Thyroid gland (tissue), 4 donors: ENCODE measurements around the gene MINK1. TPM values are rescaled to one million over a fixed set of nuclear protein-coding genes. Genes with fewer than 3 reads are reported as not detected.

ENCODE experiments used
- DNase-seq, 2 donors: peaks; one replicate each; pipeline ENCODE4 v3.0.0-alpha.2; 2019
- H3K27ac ChIP-seq, 3 donors: fragments of 200-600 bp; sonication (generic); 1 replicate in 2 of 3; 2 replicates in 1 of 3; pipeline ENCODE4 v1.5.1; 2016 to 2019; ENCODE audit warnings: mild to moderate bottlenecking in 1 of 3, moderate library complexity in 1 of 3
- H3K27me3 ChIP-seq: fragments of 200-600 bp; sonication (generic); one replicate; pipeline ENCODE4 v1.5.1; 2019
- H3K36me3 ChIP-seq, 2 donors: fragments of 200-600 bp; sonication (generic); one replicate each; pipeline ENCODE4 v1.5.1; 2016 to 2019
- H3K4me1 ChIP-seq, 2 donors: fragments of 200-600 bp; sonication (generic); one replicate each; pipeline ENCODE4 v1.5.1; 2017 to 2019
- H3K4me3 ChIP-seq, 3 donors: fragments of 200-600 bp; sonication (generic); replicated peaks in 1 of 3; 1 replicate in 2 of 3; 2 replicates in 1 of 3; pipeline ENCODE4 v1.5.1; 2016; ENCODE audit warnings: mild to moderate bottlenecking in 1 of 3
- H3K9me3 ChIP-seq: fragments of 200-600 bp; sonication (generic); one replicate; pipeline ENCODE4 v1.5.1; 2017
- POLR2A ChIP-seq, 2 donors: fragments of 450-650 bp; IDR thresholded peaks; one replicate each; pipeline ENCODE4 v1.6.1; 2017; ENCODE audit warnings: antibody characterized with exemption in 2 of 2, mild to moderate bottlenecking in 2 of 2, moderate library complexity in 1 of 2
- WGBS, 2 donors: methylation state at CpG; one replicate each; pipeline ENCODE4 v1.1.5; 2017; 5-methylcytosine and 5-hydroxymethylcytosine counted together
- intact Hi-C: fragments of 100-400 bp; cut with DNase I; formaldehyde crosslinking; loops from one replicate; pipeline ENCODE4 v1.15.1; 2023
- total RNA-seq, 4 donors: library from RNA; depleted of rRNA; stranded (reverse); fragments of >200 nt; gene quantifications; one replicate each; pipeline ENCODE4 v1.2.3, GENCODE V29; 2016
- TF ChIP-seq, protein P1 (sequence below), 6 experiments: fragments of 200-600 bp in 3 of 6; fragments of 450-650 bp in 3 of 6; sonication (generic) in 3 of 6; IDR thresholded peaks; one replicate each; pipeline ENCODE4 v1.5.1; 2016 to 2019; ENCODE audit warnings: antibody characterized with exemption in 6 of 6, mild to moderate bottlenecking in 2 of 6, inconsistent platforms in 1 of 6, moderate library complexity in 1 of 6

The MINK1 gene
- total RNA-seq, 4 donors from 2014 or later = 25.1 to 51.6 (median 31.2) TPM

DNA sequence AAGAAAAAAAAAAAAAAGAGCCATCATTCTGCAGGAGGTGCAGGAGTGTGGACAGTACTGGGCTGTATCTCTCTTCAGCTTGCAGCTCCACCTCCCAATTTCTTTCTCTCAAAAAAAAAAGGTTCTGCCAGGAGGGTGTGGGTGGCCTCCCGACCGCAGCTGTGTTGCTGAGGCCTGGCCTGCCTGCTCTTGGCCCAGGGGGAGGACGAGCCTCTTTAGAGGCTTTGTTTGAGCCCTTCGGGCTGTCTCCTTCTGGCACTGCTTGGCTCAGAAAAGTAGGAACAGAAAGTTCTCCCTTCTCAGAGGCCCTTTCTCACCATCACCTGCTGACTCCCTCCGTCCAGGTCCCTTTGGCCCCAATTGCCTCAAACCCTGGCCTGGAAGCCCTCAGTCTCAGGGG is 43.9 kb downstream of the MINK1 start:
- no peak overlapping the region for H3K4me3 ChIP-seq
- no peak for DNase-seq
- intact Hi-C loops = no loop called here
- no peaks in the 10 kb centered on the region for H3K27me3 ChIP-seq
- H3K4me1 ChIP-seq = no peaks in the 10 kb centered on the region
- 75 to 85% methylated on average over 5 of the region's 5 CpGs for WGBS, 2 donors
- no peaks in the 10 kb centered on the region for H3K9me3 ChIP-seq
- H3K27ac ChIP-seq = no peak overlapping the region
- H3K36me3 ChIP-seq = peaks cover 0 to 7% of the 10 kb centered on the region in 2 donors
- TF ChIP-seq, protein P1, sequence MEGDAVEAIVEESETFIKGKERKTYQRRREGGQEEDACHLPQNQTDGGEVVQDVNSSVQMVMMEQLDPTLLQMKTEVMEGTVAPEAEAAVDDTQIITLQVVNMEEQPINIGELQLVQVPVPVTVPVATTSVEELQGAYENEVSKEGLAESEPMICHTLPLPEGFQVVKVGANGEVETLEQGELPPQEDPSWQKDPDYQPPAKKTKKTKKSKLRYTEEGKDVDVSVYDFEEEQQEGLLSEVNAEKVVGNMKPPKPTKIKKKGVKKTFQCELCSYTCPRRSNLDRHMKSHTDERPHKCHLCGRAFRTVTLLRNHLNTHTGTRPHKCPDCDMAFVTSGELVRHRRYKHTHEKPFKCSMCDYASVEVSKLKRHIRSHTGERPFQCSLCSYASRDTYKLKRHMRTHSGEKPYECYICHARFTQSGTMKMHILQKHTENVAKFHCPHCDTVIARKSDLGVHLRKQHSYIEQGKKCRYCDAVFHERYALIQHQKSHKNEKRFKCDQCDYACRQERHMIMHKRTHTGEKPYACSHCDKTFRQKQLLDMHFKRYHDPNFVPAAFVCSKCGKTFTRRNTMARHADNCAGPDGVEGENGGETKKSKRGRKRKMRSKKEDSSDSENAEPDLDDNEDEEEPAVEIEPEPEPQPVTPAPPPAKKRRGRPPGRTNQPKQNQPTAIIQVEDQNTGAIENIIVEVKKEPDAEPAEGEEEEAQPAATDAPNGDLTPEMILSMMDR (IDR thresholded peaks at IDR 0.05) = no peak
- no peak for TF ChIP-seq POLR2A (IDR thresholded peaks at IDR 0.05)

DNA sequence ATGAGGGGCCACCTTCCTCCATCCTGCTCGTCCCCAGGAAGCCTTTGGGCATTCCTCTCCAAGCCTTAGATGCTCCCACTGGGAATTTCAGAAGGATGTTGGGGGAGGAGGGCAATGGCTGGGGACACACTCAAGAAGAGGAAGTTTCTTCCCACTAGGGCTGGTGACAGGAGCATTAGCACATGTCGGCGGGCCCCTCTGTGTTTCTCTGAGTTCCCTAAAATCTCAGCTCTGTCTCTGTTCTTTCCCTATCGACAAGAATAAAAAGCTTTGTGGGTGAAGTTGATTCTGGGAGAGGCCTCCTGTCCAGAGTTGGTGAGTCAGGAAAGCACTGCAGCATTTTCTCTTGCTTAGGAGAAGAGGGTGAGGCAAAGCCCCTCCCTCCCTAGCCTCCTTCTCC is 46.5 kb downstream of the MINK1 start:
- Histone ChIP-seq H3K27ac (no peak overlapping the region), H3K36me3 (peaks cover 6 to 11% of the 10 kb centered on the region in 2 donors), H3K27me3 (no peaks in the 10 kb centered on the region), H3K4me3 (no peak overlapping the region), H3K4me1 (no peaks in the 10 kb centered on the region), H3K9me3 (no peaks in the 10 kb centered on the region)
- WGBS, 2 donors = 86 to 88% methylated on average over 4 of the region's 4 CpGs
- TF ChIP-seq, protein P1 (IDR thresholded peaks at IDR 0.05) = no peak
- no peak for TF ChIP-seq POLR2A (IDR thresholded peaks at IDR 0.05)
- no peak for DNase-seq
- intact Hi-C loops = no loop called here

DNA sequence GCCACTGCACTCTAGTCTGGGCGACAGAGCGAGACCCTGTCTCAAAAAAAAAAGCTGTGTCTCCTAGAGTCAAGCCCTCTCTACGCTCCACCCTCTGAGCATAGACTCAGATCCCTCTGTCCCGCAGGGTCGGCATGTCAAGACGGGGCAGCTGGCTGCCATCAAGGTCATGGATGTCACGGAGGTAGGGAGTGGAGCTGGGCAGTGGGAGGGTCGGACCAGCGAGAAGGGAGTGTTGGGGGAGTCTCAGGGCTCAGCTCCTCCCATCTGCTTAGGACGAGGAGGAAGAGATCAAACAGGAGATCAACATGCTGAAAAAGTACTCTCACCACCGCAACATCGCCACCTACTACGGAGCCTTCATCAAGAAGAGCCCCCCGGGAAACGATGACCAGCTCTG is 47.7 kb downstream of the MINK1 start:
- WGBS, 2 donors = 90 to 96% methylated on average over 15 of the region's 15 CpGs
- peaks cover 16 to 18% of the 10 kb centered on the region in 2 donors for H3K36me3 ChIP-seq
- H3K4me1 ChIP-seq = no peaks in the 10 kb centered on the region
- no peak for DNase-seq
- no peaks in the 10 kb centered on the region for H3K27me3 ChIP-seq
- H3K9me3 ChIP-seq = no peaks in the 10 kb centered on the region
- intact Hi-C loops = no loop called here
- no peak overlapping the region for H3K27ac ChIP-seq
- no peak overlapping the region for H3K4me3 ChIP-seq
- TF ChIP-seq POLR2A (IDR thresholded peaks at IDR 0.05) = no peak
- TF ChIP-seq, protein P1 (IDR thresholded peaks at IDR 0.05) = no peak

DNA sequence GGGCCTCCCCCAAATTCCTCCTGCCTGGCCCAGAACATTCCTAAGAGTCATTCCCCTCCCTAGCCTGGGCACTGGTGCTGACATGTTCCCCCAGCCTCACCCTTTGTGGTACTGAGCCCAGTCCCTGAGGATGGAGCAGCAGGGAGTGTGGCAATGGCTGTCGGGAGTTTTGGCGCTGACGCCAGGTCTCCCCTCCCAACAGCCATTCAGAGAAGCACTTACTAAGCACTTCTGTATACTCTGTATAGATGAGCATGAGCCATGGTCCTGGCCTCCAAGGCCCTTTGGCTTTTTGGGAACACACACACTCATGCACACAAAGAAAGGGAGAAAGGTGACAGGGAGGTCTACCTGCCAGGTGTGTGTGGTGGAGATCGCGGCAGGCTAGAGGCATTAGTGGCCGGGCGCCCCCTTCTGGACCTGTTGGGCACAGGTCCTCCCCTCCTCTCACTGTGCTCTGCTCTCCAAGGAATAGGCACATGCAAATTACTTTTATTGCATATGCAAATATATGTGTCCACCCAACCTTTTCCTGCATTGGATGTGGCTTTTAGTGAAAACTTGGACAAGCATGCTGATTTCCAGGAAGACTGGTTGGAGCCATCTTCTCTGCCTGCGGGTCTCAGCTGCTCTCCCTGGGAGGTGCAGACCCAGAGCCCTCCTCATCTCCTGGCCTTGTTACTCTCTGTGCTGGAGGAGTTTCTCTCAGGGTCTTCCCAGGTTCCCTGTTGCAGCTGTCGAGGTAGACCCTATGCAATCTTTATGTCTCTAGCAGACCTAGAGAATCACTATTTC is 48.8 kb downstream of the MINK1 start:
- no peak overlapping the region for H3K27ac ChIP-seq
- H3K4me1 ChIP-seq = no peaks in the 10 kb centered on the region
- H3K36me3 ChIP-seq = peaks cover 26 to 29% of the 10 kb centered on the region in 2 donors
- no peaks in the 10 kb centered on the region for H3K9me3 ChIP-seq
- no peak for TF ChIP-seq POLR2A (IDR thresholded peaks at IDR 0.05)
- TF ChIP-seq, protein P1 (IDR thresholded peaks at IDR 0.05) = peak; percentile 32 to 80 (median 64)
- no peak overlapping the region for H3K4me3 ChIP-seq
- 38 to 52% methylated on average over 4 to 9 of the region's 9 CpGs for WGBS, 2 donors
- DNase-seq = peak; percentile 70 to 73
- intact Hi-C loops = no loop called here
- no peaks in the 10 kb centered on the region for H3K27me3 ChIP-seq

DNA sequence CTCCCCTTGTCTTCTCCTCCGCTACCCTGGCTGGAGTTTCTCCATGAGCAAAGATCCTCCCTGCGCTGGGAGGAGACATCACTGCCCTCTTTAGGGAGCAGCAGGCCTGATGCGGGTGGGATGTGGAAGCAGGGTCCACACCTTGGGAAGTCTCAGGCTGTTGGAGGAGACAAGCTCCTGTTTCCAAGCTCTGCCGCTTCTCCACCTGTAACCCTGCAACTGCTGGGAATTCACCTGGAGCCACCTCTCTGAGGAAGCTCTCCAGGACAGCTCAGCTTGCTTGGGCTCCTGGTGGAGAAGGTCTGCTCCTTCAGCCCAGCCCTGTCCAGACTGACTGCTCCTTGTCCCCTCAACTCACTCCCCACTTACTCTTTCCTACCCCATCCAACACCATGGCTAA is 51.3 kb downstream of the MINK1 start:
- no peak for DNase-seq
- WGBS, 2 donors = 95 to 100% methylated on average over 3 to 4 of the region's 4 CpGs
- TF ChIP-seq POLR2A (IDR thresholded peaks at IDR 0.05) = no peak
- TF ChIP-seq, protein P1 (IDR thresholded peaks at IDR 0.05) = no peak
- Histone ChIP-seq H3K27me3 (no peaks in the 10 kb centered on the region), H3K27ac (no peak overlapping the region), H3K4me1 (no peaks in the 10 kb centered on the region), H3K36me3 (peaks cover 34 to 36% of the 10 kb centered on the region in 2 donors), H3K9me3 (no peaks in the 10 kb centered on the region), H3K4me3 (no peak overlapping the region)
- intact Hi-C loops = no loop called here
